ENCODE results near the gene GPR33.

GRCh38 chr14:31510855-31511254 lies 23.0 kb upstream of the GPR33 start:
- TF ChIP-seq CTCF (IDR thresholded peaks at IDR 0.05): no peak
- no peak for TF ChIP-seq POLR2A (IDR thresholded peaks at IDR 0.05)
